Aorta (tissue), 5 donors: Measurements from ENCODE around the gene MAEA. TPM values are rescaled to one million over a fixed set of nuclear protein-coding genes. Genes with fewer than 3 reads are reported as not detected.

ENCODE experiments used
- ATAC-seq: fragments of 200-7000 bp; cut with Tn5 transposase; one replicate; pipeline ENCODE4 v1.9.1; 2022; ENCODE audit warnings: moderate library complexity; ENCODE audit not compliant: low FRiP score
- DNase-seq, 2 donors: peaks; one replicate each; pipeline ENCODE4 v3.0.0-alpha.2; 2020
- H3K27ac ChIP-seq, 2 donors: one replicate each; pipeline ENCODE4 v1.5.1; 2013; ENCODE audit warnings: low read length in 2 of 2, mild to moderate bottlenecking in 2 of 2, moderate library complexity in 2 of 2, control low read depth in 1 of 2, inconsistent platforms in 1 of 2, low read depth in 1 of 2
- H3K27me3 ChIP-seq, 2 donors: one replicate each; pipeline ENCODE4 v1.6.1; 2013; ENCODE audit warnings: control low read depth in 1 of 2, low read length in 1 of 2, mild to moderate bottlenecking in 1 of 2, moderate library complexity in 1 of 2; ENCODE audit not compliant: insufficient read depth in 2 of 2, control insufficient read depth in 1 of 2
- H3K36me3 ChIP-seq, 2 donors: one replicate each; pipeline ENCODE4 v1.6.1; 2013; ENCODE audit warnings: control low read depth in 1 of 2, low read length in 1 of 2, mild to moderate bottlenecking in 1 of 2; ENCODE audit not compliant: insufficient read depth in 2 of 2, control insufficient read depth in 1 of 2
- H3K4me1 ChIP-seq, 2 donors: one replicate each; pipeline ENCODE4 v1.6.1; 2013; ENCODE audit warnings: low read length in 2 of 2, control low read depth in 1 of 2, mild to moderate bottlenecking in 1 of 2, moderate library complexity in 1 of 2; ENCODE audit not compliant: insufficient read depth in 2 of 2, control insufficient read depth in 1 of 2
- H3K4me3 ChIP-seq, 2 donors: one replicate each; pipeline ENCODE4 v1.5.1; 2013; ENCODE audit warnings: low read length in 2 of 2, control low read depth in 1 of 2, mild to moderate bottlenecking in 1 of 2
- H3K9me3 ChIP-seq: one replicate; pipeline ENCODE4 v1.6.1; 2013; ENCODE audit warnings: mild to moderate bottlenecking, low read length; ENCODE audit not compliant: control insufficient read depth
- WGBS, 2 donors: extraction: QIAGEN DNeasy Blood & Tissue Kit; methylation state at CpG; one replicate each; pipeline ENCODE4 v1.1.7; 2013; 5-methylcytosine and 5-hydroxymethylcytosine counted together
- intact Hi-C, 2 donors: fragments of 100-400 bp; cut with DNase I; formaldehyde crosslinking; loops; one replicate each; pipeline versions ENCODE4 v1.14.2 to v1.15.0; 2022
- polyA plus RNA-seq, 2 donors: library from polyadenylated mRNA; stranded (reverse); fragments of 200-250 nt; gene quantifications; one replicate each; pipeline ENCODE4 v1.2.3, GENCODE V29; 2013
- total RNA-seq, 2 donors: library from RNA; stranded (reverse); fragmentation: NEBNext Ultra II Directional; extraction: Animal tissue kit (Norgen Biotek cat#: 25700); gene quantifications; one replicate each; pipeline ENCODE4 v1.2.1, GENCODE V29; 2021
- donor health status: healthy with polysubstance abuse.
- donor health status: Bipolar disorder and iron deficiency.
- donor health status: DM: no; HTN: no; CAD: no.
- donor health status: DM: no; HTN: no; CAD: no.
- donor health status: DM: yes; HTN: yes; CAD: no.

The MAEA gene
- total and polyA plus RNA-seq, 4 donors, result 32.4 to 62.0 (median 55.5) TPM

GRCh38 chr4:1269209-1269608, 20.5 kb upstream of the MAEA start:
- Histone ChIP-seq H3K36me3 (no peaks in the 10 kb centered on the region), H3K4me1 (no peaks in the 10 kb centered on the region), H3K4me3 (no peak overlapping the region), H3K27ac (no peak overlapping the region), H3K9me3 (peaks cover 1% of the 10 kb centered on the region), H3K27me3 (no peaks in the 10 kb centered on the region)
- DNase-seq (no peak), ATAC-seq (no peak)
- intact Hi-C loops, result loop anchor here in 1 of 2 donors (2.0 kb wide), 1 partner anchor 102 kb away; no protein-coding TSS in a partner anchor

DNA sequence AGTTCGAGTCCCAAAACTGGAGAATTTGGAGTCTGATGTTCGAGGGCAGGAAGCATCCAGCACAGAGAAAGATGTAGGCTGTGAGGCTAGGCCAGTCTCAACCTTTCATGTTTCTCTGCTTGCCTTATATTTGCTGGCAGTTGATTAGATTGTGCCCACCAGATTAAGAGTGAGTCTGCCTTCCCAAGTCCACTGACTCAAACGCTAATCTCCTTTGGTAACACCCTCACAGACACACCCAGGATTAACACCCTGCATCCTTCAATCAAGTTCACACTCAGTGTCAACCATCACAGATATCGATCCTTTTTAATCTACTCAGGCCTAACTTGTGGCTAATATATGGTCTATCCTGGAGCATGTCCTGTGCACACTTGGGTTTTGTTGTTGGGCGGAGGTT, 18.0 kb upstream of the MAEA start:
- DNase-seq (no peak), ATAC-seq (no peak)
- H3K27ac ChIP-seq, result no peak overlapping the region
- H3K9me3 ChIP-seq, result peaks cover 1% of the 10 kb centered on the region
- H3K36me3 ChIP-seq, result no peaks in the 10 kb centered on the region
- 96 to 97% methylated on average over 5 of the region's 5 CpGs for WGBS, 2 donors
- intact Hi-C loops, result no loop called here
- no peak overlapping the region for H3K4me3 ChIP-seq
- no peaks in the 10 kb centered on the region for H3K27me3 ChIP-seq
- no peaks in the 10 kb centered on the region for H3K4me1 ChIP-seq

- Histone ChIP-seq H3K27me3 (no peaks in the 10 kb centered on the region), H3K4me1 (no peaks in the 10 kb centered on the region), H3K9me3 (peaks cover 1% of the 10 kb centered on the region), H3K4me3 (no peak overlapping the region), H3K36me3 (no peaks in the 10 kb centered on the region), H3K27ac (no peak overlapping the region)
- no peak for ATAC-seq
- no peak for DNase-seq
- 88% methylated on average over 9 of the region's 9 CpGs for WGBS, 2 donors
- intact Hi-C loops, result no loop called here
Measured at GRCh38 chr4:1274871-1275270, 14.8 kb upstream of the MAEA start.

- no peak overlapping the region for H3K27ac ChIP-seq
- H3K27me3 ChIP-seq, result no peaks in the 10 kb centered on the region
- no peaks in the 10 kb centered on the region for H3K9me3 ChIP-seq
- no peaks in the 10 kb centered on the region for H3K4me1 ChIP-seq
- ATAC-seq (no peak), DNase-seq (no peak)
- H3K36me3 ChIP-seq, result no peaks in the 10 kb centered on the region
- 87 to 89% methylated on average over 2 of the region's 2 CpGs for WGBS, 2 donors
- no peak overlapping the region for H3K4me3 ChIP-seq
- intact Hi-C loops, result no loop called here
Measured at GRCh38 chr4:1276984-1277383, 12.7 kb upstream of the MAEA start.

DNA sequence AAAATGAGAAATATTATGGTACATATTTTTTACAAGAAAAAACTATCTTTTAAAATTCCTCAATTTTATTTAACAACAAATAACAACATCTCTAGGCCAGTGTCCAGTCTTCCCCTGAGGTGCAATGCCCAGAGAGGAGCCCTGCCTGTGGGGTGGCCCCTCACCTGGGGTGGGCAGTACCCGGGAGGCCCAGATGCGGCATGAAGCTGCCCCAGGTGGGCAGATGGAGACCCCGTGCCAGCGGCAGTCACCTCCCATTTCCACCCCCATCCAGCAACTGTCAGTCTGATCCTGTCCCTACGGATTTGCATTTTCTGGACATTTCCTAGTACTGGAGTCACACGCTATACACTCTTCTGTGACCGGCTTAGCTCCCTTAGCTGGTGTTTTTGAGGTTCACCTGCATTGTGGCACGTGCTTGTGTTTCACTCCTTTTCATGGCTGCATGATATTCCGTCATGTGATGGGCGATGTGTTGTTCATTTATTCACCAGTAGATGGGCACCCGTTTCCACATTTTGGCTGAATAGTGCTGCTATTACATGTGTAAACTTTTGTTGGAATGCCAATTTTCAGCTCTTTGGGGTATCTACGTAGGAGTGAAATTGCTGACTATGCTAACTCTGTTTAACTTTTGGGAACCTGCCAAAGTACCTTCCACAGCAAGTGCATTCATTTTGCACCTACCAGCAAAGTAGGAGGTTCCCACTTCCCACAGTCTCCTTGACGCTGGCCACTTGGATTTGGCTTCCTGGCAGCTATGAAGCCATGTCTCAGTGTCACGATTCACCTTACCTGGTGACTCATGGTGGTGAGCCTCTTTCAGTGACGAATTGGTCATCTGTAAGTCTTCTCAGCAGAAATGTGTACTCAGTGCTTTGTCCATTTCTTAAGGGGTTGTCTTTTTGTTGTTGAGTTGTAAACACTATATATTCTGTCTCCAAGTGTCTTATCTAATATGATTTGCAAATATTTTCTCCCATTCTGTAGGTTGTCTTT, 11.7 kb upstream of the MAEA start:
- H3K36me3 ChIP-seq, result no peaks in the 10 kb centered on the region
- DNase-seq (no peak), ATAC-seq (no peak)
- intact Hi-C loops, result no loop called here
- H3K4me3 ChIP-seq, result no peak overlapping the region
- 82 to 84% methylated on average over 15 of the region's 15 CpGs for WGBS, 2 donors
- no peak overlapping the region for H3K27ac ChIP-seq
- H3K9me3 ChIP-seq, result no peaks in the 10 kb centered on the region
- no peaks in the 10 kb centered on the region for H3K4me1 ChIP-seq
- H3K27me3 ChIP-seq, result no peaks in the 10 kb centered on the region

DNA sequence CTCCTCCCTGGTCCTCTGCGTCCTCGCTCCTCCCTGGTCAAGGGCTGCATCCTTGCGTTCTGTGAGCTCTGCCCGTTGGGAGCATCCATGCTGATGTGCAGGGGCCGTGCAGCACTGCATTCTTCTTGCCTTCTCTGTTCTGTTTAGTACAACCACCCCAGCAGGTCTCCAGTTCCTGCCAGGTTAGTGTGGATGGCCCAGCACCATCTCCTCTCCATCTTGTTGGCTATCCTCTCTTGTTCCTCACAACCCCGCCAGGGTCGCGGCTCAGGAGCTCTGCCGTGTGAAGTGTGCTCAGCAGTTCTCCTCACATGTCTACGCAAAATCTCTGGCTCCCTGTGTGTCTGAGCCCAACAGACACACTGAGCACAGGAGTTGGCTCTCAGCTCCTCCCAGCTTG, 10.4 kb upstream of the MAEA start:
- Histone ChIP-seq H3K4me1 (no peaks in the 10 kb centered on the region), H3K27me3 (no peaks in the 10 kb centered on the region), H3K27ac (no peak overlapping the region), H3K9me3 (no peaks in the 10 kb centered on the region), H3K4me3 (no peak overlapping the region), H3K36me3 (no peaks in the 10 kb centered on the region)
- DNase-seq, result no peak
- intact Hi-C loops, result no loop called here
- no peak for ATAC-seq
- 90 to 94% methylated on average over 10 of the region's 10 CpGs for WGBS, 2 donors

DNA sequence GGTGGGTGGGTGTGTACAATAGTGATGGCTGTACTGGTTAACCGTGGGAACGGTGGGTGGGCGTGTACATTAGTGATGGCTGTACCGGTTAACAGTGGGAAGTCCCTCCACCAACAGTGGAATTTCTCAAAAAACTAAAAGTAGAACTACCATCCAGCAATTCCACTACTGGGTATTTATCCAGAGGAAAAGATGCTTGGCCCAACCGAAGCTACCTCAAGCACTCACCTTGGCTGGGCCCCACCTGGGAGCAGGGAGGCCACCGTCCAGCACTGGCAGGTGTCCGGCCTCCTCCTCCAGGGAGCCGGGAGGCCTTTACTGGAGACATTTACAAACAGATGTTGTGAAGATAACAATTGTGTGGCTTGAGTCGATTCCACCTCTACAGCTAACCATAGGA, 6.0 kb upstream of the MAEA start:
- 84 to 87% methylated on average over 9 of the region's 9 CpGs for WGBS, 2 donors
- DNase-seq, result no peak
- ATAC-seq, result no peak
- H3K4me3 ChIP-seq, result no peak overlapping the region
- H3K27me3 ChIP-seq, result no peaks in the 10 kb centered on the region
- H3K4me1 ChIP-seq, result no peaks in the 10 kb centered on the region
- H3K9me3 ChIP-seq, result no peaks in the 10 kb centered on the region
- no peaks in the 10 kb centered on the region for H3K36me3 ChIP-seq
- no peak overlapping the region for H3K27ac ChIP-seq
- intact Hi-C loops, result no loop called here

DNA sequence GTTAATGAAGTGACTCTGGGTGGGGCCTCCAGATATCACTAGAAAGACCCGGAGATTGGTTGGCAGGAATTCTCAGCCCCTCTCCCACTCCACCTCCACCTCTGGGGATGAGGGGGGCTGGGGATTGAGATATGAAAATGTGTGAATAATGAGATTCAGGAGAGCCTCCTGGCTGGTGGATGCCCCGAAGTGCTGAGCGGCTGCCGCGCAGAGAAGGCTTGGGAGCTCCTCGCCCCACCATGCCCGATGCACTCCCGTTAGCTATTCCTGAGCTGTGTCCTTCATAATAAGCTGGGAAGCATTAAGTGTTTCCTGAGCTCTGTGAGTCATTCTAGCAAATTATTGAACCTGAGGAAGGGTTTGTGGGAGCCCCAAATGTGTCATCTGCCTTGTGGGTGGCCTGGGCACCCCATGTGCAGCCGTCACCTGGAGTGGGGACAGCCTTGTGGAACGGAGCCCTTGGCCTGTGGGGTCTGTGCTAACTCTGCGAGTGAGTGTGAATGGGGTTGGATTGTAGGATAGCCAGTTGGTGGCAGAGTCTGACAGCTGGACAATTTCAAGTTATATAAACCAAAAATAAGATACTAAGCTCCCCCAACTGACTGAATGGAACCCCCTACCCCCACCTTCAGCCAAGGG, 4.4 kb upstream of the MAEA start:
- WGBS, 2 donors, result 77 to 82% methylated on average over 11 of the region's 11 CpGs
- ATAC-seq, result no peak
- Histone ChIP-seq H3K9me3 (no peaks in the 10 kb centered on the region), H3K36me3 (no peaks in the 10 kb centered on the region), H3K4me1 (no peaks in the 10 kb centered on the region), H3K27me3 (no peaks in the 10 kb centered on the region), H3K4me3 (no peak overlapping the region), H3K27ac (no peak overlapping the region)
- peak; percentile 14 to 26 for DNase-seq
- intact Hi-C loops, result loop anchor here in 1 of 2 donors (5.0 kb wide), 1 partner anchor 33 kb away; no protein-coding TSS in a partner anchor
